ENCODE results near the gene TAS2R31.

TAS2R31 gene

DNA sequence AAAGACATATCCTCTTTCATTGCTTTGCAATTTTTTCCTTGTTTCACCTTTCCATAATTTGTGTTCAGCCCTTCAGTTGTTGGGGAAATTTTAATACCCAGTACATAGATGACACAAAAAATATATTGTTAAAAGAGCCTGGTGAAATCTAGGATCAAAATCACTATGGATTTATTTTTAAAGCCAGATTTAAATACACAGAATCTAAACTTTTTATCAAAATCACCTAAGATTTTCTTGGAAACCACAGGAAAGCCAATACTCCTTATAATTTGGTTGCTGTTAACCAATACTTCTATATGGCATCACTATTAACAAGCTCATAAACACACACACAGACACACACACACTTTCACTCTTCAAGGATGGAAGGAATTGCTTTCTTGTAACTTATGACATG, 33.0 kb downstream of the TAS2R31 start, which contains the start of gene TAS2R20:
TSS of gene TAS2R20 (minus strand) at position 101 of the 400 bp plus-strand sequence. CDS start 429 bp downstream, outside the sequence.
- no peak for DNase-seq

DNA sequence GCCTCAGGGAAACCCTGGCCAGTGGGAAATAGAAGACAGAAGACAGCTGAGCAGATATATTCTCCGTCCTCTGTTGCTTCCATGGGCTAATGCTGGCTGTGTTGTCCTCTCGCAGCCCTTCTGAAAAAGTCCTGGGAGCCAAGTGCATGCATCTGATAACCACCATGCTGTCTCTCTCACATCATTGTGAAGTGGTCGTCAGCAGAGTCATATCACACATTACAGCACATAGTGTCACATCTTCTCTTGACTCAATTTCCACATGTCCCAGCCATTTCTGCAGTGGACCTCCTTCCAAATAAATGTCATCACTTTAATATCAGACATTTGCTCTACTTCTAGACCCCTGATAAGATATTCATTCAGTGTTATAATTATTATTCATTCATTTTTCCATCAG, 36.9 kb downstream of the TAS2R31 start:
- no peak for DNase-seq

DNA sequence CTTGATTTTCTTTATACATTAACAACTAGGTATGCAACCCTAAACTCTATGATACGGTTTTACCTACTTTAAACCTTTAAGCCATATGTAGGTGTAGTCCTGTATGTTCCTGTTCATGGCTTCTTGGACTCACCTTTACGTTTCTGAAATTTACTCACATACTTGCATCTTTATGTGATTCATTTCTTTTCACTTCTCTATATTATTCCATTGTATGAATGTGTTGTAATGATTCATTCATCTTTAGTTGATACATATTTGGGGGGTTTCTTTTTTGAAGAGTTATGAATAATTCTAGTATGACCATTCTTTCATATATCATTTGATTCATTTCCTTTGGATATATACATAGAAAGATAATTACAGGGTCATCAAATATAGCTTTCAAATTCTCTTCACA, 42.1 kb downstream of the TAS2R31 start:
- DNase-seq = no peak

DNA sequence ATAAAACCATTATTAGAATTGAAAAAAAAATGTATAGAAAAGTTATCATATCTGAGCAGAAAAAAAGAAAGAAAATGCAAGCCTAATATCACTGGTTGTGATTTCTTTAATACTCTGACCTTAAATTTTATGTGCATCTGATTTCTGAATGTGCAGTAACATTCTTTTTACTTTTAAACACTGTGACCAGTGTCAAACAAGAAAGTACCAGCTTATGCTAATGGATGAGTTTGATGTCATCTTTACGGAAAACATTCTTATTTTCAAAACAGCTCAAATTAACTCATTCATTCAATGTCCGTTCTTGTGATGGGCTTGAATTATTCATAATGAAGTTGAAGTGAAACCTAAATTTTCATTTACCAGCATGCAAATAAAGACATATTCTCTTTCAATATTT, 44.4 kb downstream of the TAS2R31 start, which contains the start of gene TAS2R50:
TSS of gene TAS2R50 (minus strand) at position 101 of the 400 bp plus-strand sequence. CDS start at position 49, 52 bp downstream.
- DNase-seq = no peak

DNA sequence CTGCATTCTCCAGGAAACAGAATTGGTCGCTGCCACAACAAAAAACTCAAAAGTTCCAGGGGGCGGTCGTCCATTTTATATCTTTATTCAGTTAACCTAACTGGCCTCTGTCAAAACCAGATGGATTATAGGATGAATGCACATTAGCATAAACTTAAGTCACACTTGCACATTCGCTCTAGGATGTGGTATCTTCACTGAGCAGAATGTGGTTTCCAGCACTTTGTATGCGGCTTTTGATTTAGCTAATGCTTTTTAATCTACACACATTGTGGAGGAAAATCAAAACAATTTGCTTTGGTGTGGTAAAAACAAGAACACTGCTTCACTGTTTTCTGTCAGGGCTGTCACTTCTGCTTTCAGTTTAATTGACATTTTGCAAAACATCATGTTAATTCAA, 49.0 kb downstream of the TAS2R31 start:
- DNase-seq = no peak

All from midbrain (tissue), 1 donor.